EH (cell line): Measurements from ENCODE around the gene BAIAP3.

Experiments
- DNase-seq: peaks from one replicate; pipeline ENCODE4 v3.0.0-alpha.2; 2015; ENCODE audit warnings: low read depth

BAIAP3 gene

GRCh38 chr16:1332618-1333148, 762 bp upstream of the BAIAP3 start:
- no peak for DNase-seq

GRCh38 chr16:1333854-1334700, 632 bp downstream of the BAIAP3 start:
- DNase-seq, result no peak

- DNase-seq, result no peak
Observed at GRCh38 chr16:1334739-1335138, 1.3 kb downstream of the BAIAP3 start.

- no peak for DNase-seq
Observed at GRCh38 chr16:1335211-1335971, 1.9 kb downstream of the BAIAP3 start.

- no peak for DNase-seq
Observed at GRCh38 chr16:1335996-1336395, 2.6 kb downstream of the BAIAP3 start.

GRCh38 chr16:1336619-1337018, 3.2 kb downstream of the BAIAP3 start:
- DNase-seq, result no peak

GRCh38 chr16:1337486-1337885, 4.0 kb downstream of the BAIAP3 start:
- DNase-seq, result no peak

- DNase-seq, result peak; percentile 22
Observed at GRCh38 chr16:1338119-1338730, 4.8 kb downstream of the BAIAP3 start.

- no peak for DNase-seq
Observed at GRCh38 chr16:1338855-1339675, 5.6 kb downstream of the BAIAP3 start.

- DNase-seq, result no peak
Observed at GRCh38 chr16:1340730-1341494, 7.5 kb downstream of the BAIAP3 start.

GRCh38 chr16:1341495-1342420, 8.3 kb downstream of the BAIAP3 start:
- DNase-seq, result no peak

GRCh38 chr16:1342526-1343427, 9.3 kb downstream of the BAIAP3 start:
- DNase-seq, result peak; percentile 93

GRCh38 chr16:1343428-1344242, 10.2 kb downstream of the BAIAP3 start:
- no peak for DNase-seq

GRCh38 chr16:1344499-1344898, 11.1 kb downstream of the BAIAP3 start:
- no peak for DNase-seq

- peak; percentile 17 for DNase-seq
Observed at GRCh38 chr16:1345087-1345486, 11.6 kb downstream of the BAIAP3 start.

GRCh38 chr16:1345651-1346421, 12.4 kb downstream of the BAIAP3 start:
- DNase-seq, result no peak
